Measurements from ENCODE around the gene NCAPG2.

DNA sequence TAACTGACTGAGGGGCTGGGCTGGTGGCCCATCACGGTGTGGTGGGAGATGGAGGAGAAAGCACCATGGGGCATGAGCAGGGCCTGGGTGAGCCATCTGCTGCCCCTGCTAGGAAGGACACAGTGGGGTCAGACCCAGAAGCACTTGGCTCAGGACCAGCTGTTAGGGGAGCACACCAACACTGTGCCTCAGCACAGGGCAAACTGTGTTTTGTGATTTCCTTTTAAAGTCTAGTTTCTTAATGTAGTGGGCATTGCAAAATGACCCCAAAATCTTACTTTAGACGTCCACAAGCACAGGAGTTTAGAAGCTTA, 41.2 kb downstream of the NCAPG2 start:
- TF ChIP-seq, protein P1, sequence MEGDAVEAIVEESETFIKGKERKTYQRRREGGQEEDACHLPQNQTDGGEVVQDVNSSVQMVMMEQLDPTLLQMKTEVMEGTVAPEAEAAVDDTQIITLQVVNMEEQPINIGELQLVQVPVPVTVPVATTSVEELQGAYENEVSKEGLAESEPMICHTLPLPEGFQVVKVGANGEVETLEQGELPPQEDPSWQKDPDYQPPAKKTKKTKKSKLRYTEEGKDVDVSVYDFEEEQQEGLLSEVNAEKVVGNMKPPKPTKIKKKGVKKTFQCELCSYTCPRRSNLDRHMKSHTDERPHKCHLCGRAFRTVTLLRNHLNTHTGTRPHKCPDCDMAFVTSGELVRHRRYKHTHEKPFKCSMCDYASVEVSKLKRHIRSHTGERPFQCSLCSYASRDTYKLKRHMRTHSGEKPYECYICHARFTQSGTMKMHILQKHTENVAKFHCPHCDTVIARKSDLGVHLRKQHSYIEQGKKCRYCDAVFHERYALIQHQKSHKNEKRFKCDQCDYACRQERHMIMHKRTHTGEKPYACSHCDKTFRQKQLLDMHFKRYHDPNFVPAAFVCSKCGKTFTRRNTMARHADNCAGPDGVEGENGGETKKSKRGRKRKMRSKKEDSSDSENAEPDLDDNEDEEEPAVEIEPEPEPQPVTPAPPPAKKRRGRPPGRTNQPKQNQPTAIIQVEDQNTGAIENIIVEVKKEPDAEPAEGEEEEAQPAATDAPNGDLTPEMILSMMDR (IDR thresholded peaks at IDR 0.05), result no peak
- TF ChIP-seq EP300 (IDR thresholded peaks at IDR 0.05) (no peak), POLR2A (IDR thresholded peaks at IDR 0.05) (no peak)
